ENCODE results near the gene SEMA5A. TPM values are rescaled to one million over a fixed set of nuclear protein-coding genes. Genes with fewer than 3 reads are reported as not detected.

Gene SEMA5A
- total RNA-seq, 6 experiments from 2014 or later = 3.1 to 12.6 (median 5.7) TPM

GRCh38 chr5:9108162-9108561, 437.7 kb downstream of the SEMA5A start:
- DNase-seq (no peak), ATAC-seq (no peak)
- H3K4me3 ChIP-seq = no peak overlapping the region
- WGBS (ENCODE audit: insufficient coverage, low coverage, low lambda C conversion rate, missing lambda C conversion rate) = 64% methylated on average over 2 of the region's 6 CpGs
- peaks cover 0 to 3% (median 0%) of the 10 kb centered on the region in 4 donors for H3K36me3 ChIP-seq
- no peak for TF ChIP-seq CTCF (IDR thresholded peaks at IDR 0.05)
- TF ChIP-seq POLR2A (IDR thresholded peaks at IDR 0.05) = no peak
- H3K27ac ChIP-seq = no peak overlapping the region
- no peaks in the 10 kb centered on the region for H3K27me3 ChIP-seq
- H3K4me1 ChIP-seq = no peaks in the 10 kb centered on the region
- intact Hi-C loops (cut with DNase I) = no loop called here
- no peaks in the 10 kb centered on the region for H3K9me3 ChIP-seq

DNA sequence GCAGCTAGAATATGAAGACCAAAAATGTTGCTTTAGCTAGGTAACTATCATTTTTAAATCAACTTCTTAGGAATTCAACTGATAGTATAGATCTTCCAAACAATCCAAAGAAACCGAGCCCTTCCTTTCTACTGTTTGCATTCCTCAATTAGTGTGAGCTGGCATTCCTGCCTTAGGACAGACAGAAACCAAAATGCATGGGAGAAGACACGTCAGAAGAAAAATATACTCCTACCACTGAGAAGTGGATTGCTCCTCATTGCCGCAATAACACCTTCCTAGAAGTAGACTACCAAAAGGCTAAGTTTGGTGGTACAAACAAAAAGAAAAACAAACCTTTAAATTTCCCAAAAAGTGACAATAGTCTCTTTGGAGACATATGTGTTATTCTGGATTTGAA, 440.0 kb downstream of the SEMA5A start:
- no peak for TF ChIP-seq POLR2A (IDR thresholded peaks at IDR 0.05)
- no peak for TF ChIP-seq CTCF (IDR thresholded peaks at IDR 0.05)
- Histone ChIP-seq H3K4me1 (no peaks in the 10 kb centered on the region), H3K36me3 (peaks cover 0 to 3% (median 0%) of the 10 kb centered on the region in 4 donors), H3K27ac (no peak overlapping the region), H3K27me3 (no peaks in the 10 kb centered on the region), H3K9me3 (no peaks in the 10 kb centered on the region), H3K4me3 (no peak overlapping the region)
- ATAC-seq (no peak), DNase-seq (no peak)
- 71% methylated on average over 3 of the region's 3 CpGs for WGBS (ENCODE audit: insufficient coverage, low coverage, low lambda C conversion rate, missing lambda C conversion rate)
- intact Hi-C loops (cut with DNase I) = no loop called here

- Histone ChIP-seq H3K9me3 (no peaks in the 10 kb centered on the region), H3K4me1 (no peaks in the 10 kb centered on the region), H3K27ac (no peak overlapping the region), H3K27me3 (no peaks in the 10 kb centered on the region), H3K4me3 (no peak overlapping the region), H3K36me3 (peaks cover 0 to 3% (median 0%) of the 10 kb centered on the region in 4 donors)
- no peak for TF ChIP-seq CTCF (IDR thresholded peaks at IDR 0.05)
- no peak for TF ChIP-seq POLR2A (IDR thresholded peaks at IDR 0.05)
- WGBS (ENCODE audit: insufficient coverage, low coverage, low lambda C conversion rate, missing lambda C conversion rate) = 79% methylated on average over 3 of the region's 3 CpGs
- intact Hi-C loops (cut with DNase I) = no loop called here
- ATAC-seq (no peak), DNase-seq (no peak)
These were observed 441.1 kb downstream of the SEMA5A start for GRCh38 chr5:9104571-9105339.

GRCh38 chr5:9103290-9103689, 442.6 kb downstream of the SEMA5A start:
- Histone ChIP-seq H3K9me3 (no peaks in the 10 kb centered on the region), H3K27ac (no peak overlapping the region), H3K27me3 (no peaks in the 10 kb centered on the region), H3K4me1 (no peaks in the 10 kb centered on the region), H3K36me3 (peaks cover 0 to 3% (median 0%) of the 10 kb centered on the region in 4 donors), H3K4me3 (no peak overlapping the region)
- WGBS (ENCODE audit: insufficient coverage, low coverage, low lambda C conversion rate, missing lambda C conversion rate) = 68% methylated on average over 4 of the region's 4 CpGs
- DNase-seq (no peak), ATAC-seq (no peak)
- intact Hi-C loops (cut with DNase I) = no loop called here
- TF ChIP-seq CTCF (IDR thresholded peaks at IDR 0.05) (no peak), POLR2A (IDR thresholded peaks at IDR 0.05) (no peak)
